ENCODE measurements around the gene STK11IP.

The STK11IP gene

GRCh38 chr2:219608399-219608964, 10.8 kb downstream of the STK11IP start:
- DNase-seq (ENCODE audit: low read depth), result no peak

DNA sequence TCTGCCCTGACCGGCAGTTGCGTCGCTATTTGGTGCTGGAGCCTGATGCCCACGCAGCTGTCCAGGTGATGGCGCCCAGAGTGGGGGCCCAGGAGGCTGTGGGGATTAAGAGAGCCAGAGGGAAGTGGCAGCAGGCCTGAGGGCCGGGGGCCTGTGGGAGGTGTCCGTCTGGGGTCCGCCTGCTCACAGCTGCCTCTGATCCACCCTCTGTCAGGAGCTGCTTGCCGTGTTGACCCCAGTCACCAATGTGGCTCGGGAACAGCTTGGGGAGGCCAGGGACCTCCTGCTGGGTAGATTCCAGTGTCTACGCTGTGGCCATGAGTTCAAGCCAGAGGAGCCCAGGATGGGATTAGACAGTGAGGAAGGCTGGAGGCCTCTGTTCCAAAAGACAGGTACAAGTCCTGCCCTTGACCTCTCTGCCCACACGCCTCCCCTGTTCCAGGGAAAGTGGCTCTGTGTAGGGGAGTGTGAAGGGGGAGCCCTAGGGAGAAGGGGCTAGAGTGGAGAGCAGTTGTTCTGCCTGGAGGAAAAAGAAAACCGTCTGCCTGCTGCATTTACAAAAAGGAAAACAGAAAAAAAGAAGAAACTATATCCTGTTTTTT, 11.6 kb downstream of the STK11IP start:
- no peak for DNase-seq (ENCODE audit: low read depth)
- H3K4me3 ChIP-seq (ENCODE audit: low read length), result no peak overlapping the region
- TF ChIP-seq CTCF (conservative IDR thresholded peaks at IDR 0.05; ENCODE audit: low read length), result no peak

More at GRCh38 chr2:219608399-219608964, 10.8 kb downstream of the STK11IP start:
- no peak overlapping the region for H3K4me3 ChIP-seq (ENCODE audit: low read length)
- TF ChIP-seq CTCF (conservative IDR thresholded peaks at IDR 0.05; ENCODE audit: low read length), result no peak

- DNase-seq (ENCODE audit: low read depth), result no peak
- no peak for TF ChIP-seq CTCF (conservative IDR thresholded peaks at IDR 0.05; ENCODE audit: low read length)
- no peak overlapping the region for H3K4me3 ChIP-seq (ENCODE audit: low read length)
These were observed 13.6 kb downstream of the STK11IP start for GRCh38 chr2:219611306-219611705.

DNA sequence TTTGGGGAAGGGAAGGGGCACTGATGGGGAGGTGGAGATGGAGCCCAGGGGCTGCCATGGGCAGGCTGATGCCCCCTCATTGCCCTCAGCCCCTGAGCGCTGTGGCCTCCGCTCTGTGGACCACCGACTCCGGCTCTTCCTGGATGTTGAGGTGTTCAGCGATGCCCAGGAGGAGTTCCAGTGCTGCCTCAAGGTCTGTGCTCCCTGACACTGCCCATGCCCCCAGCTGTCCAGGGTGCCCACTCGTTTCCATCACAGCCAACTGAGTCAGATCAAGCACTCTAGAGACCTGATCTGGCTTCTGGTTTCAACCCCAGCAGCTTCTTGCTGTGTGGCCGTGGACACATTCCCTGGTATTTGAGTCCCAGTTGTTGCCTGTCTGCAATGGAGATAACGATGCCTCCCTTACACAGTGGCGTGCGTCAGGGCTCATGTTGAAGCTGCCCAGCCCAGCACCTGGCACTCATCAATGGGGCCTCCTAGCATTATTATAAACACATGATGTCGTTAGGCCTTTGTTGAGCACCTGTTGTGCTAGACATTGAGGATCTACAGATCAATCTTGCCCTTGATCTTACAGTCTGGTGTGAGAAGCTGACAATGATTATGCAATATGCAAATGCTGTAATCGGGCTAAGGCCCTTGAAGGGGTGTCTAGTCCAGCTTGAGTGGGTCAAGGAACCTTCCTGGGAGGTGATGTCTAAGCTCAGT, 14.4 kb downstream of the STK11IP start:
- no peak for DNase-seq (ENCODE audit: low read depth)
- H3K4me3 ChIP-seq (ENCODE audit: low read length), result no peak overlapping the region
- TF ChIP-seq CTCF (conservative IDR thresholded peaks at IDR 0.05; ENCODE audit: low read length), result no peak

- no peak overlapping the region for H3K4me3 ChIP-seq (ENCODE audit: low read length)
- DNase-seq (ENCODE audit: low read depth), result no peak
- TF ChIP-seq CTCF (conservative IDR thresholded peaks at IDR 0.05; ENCODE audit: low read length), result no peak
These were observed 15.1 kb downstream of the STK11IP start for GRCh38 chr2:219612577-219613286.

GRCh38 chr2:219613461-219614070, 15.9 kb downstream of the STK11IP start:
- no peak for DNase-seq (ENCODE audit: low read depth)
- H3K4me3 ChIP-seq (ENCODE audit: low read length), result no peak overlapping the region
- TF ChIP-seq CTCF (conservative IDR thresholded peaks at IDR 0.05; ENCODE audit: low read length), result no peak
